ENCODE results near the gene NEURL1. TPM values are rescaled to one million over a fixed set of nuclear protein-coding genes. Genes with fewer than 3 reads are reported as not detected.

Gene NEURL1
- total RNA-seq, 2 experiments from 2014 or later, result 0.47 TPM; not detected in 1

DNA sequence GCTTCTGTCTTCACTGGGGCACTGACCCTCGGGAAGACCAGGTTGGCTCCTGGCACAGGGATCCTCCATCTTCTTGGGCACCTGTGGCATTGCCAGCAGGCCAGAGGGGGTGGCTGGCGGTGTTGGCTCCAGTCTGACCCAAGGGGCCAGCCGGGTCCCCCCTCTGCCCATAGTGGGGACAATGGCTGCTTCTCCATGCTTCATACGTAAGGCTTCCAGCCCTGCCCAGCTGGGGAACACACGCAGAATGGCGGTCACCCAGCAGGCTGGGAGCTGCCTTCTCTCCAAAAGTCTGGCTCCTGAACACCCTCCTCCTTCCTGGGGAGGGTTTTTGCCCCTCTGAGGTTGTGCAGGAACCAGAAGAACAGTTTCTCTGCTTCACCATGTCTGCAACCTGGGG lies 106.8 kb downstream of the NEURL1 start:
- Histone ChIP-seq H4K20me1 (ENCODE audit: insufficient read depth, low read length) (no peaks in the 10 kb centered on the region), H3K9me2 (ENCODE audit: insufficient read depth, low read length) (no peaks in the 10 kb centered on the region), H3K36me3 (ENCODE audit: insufficient read depth, low read length) (no peaks in the 10 kb centered on the region), H2AFZ (ENCODE audit: low read length) (no peak overlapping the region), H3K9me3 (ENCODE audit: low read length) (no peaks in the 10 kb centered on the region), H3K4me1 (ENCODE audit: insufficient read depth, low read length, poor library complexity, severe bottlenecking) (no peaks in the 10 kb centered on the region), H3K79me2 (ENCODE audit: insufficient read depth, low read depth, low read length) (no peaks in the 10 kb centered on the region), H3K4me2 (ENCODE audit: low read length) (no peak overlapping the region), H3K27ac (ENCODE audit: low read depth, low read length, poor library complexity, severe bottlenecking) (no peak overlapping the region), H3K4me3 (ENCODE audit: low read depth, low read length, poor library complexity, severe bottlenecking) (no peak overlapping the region)
- intact Hi-C loops (cut with micrococcal nuclease; ENCODE audit: unreplicated experiment), result no loop called here
- TF ChIP-seq EZH2phosphoT487 (IDR thresholded peaks at IDR 0.05; ENCODE audit: borderline replicate concordance, low read depth, low read length), result no peak
- TF ChIP-seq, protein P1, sequence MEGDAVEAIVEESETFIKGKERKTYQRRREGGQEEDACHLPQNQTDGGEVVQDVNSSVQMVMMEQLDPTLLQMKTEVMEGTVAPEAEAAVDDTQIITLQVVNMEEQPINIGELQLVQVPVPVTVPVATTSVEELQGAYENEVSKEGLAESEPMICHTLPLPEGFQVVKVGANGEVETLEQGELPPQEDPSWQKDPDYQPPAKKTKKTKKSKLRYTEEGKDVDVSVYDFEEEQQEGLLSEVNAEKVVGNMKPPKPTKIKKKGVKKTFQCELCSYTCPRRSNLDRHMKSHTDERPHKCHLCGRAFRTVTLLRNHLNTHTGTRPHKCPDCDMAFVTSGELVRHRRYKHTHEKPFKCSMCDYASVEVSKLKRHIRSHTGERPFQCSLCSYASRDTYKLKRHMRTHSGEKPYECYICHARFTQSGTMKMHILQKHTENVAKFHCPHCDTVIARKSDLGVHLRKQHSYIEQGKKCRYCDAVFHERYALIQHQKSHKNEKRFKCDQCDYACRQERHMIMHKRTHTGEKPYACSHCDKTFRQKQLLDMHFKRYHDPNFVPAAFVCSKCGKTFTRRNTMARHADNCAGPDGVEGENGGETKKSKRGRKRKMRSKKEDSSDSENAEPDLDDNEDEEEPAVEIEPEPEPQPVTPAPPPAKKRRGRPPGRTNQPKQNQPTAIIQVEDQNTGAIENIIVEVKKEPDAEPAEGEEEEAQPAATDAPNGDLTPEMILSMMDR (conservative IDR thresholded peaks at IDR 0.05; ENCODE audit: low read length), result no peak
- DNase-seq (ENCODE audit: low spot score), result no peak
- CTCF ChIA-PET (ENCODE audit: unreplicated experiment), result no interaction called here
- POLR2A ChIA-PET, result no interaction called here
- BruUV-seq (replicated peaks), result no TSS peak

DNA sequence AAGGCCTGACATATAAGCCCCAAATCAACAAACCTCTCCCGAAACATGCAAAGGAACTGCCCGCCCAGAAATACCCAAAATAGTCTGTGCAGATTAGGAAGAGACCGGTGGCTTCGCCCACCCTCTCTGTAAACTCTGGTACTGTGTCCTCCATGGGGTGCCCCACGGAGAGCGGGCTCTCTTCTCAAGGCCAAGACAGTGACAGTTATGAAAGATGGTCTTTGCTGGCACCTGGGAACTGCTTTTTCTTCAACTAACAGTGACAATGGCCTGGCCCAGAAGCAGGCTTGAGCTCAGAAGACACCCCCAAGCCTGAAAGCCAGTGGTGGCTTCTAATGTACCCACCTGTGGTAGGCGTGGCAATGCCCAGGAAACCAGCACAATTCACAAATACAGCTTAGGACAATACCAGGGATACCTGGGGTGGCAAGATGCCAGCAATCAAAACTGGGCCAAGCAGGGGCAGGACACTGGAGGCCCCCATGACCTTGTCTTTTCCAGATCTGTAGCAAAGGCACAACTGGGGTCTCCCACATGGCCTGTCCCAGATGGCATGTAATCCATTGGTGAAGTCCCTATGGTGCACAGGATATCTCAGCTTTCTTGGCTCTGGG lies 107.6 kb downstream of the NEURL1 start:
- CTCF ChIA-PET (ENCODE audit: unreplicated experiment), result no interaction called here
- POLR2A ChIA-PET, result no interaction called here

More for the DNA sequence above, 107.6 kb downstream of the NEURL1 start:
- Histone ChIP-seq H3K27ac (ENCODE audit: low read depth, low read length, poor library complexity, severe bottlenecking) (no peak overlapping the region), H3K36me3 (ENCODE audit: insufficient read depth, low read length) (no peaks in the 10 kb centered on the region), H3K4me1 (ENCODE audit: insufficient read depth, low read length, poor library complexity, severe bottlenecking) (no peaks in the 10 kb centered on the region), H3K9me3 (ENCODE audit: low read length) (no peaks in the 10 kb centered on the region), H2AFZ (ENCODE audit: low read length) (no peak overlapping the region), H3K4me3 (ENCODE audit: low read depth, low read length, poor library complexity, severe bottlenecking) (no peak overlapping the region), H3K79me2 (ENCODE audit: insufficient read depth, low read depth, low read length) (no peaks in the 10 kb centered on the region), H3K4me2 (ENCODE audit: low read length) (no peak overlapping the region), H3K9me2 (ENCODE audit: insufficient read depth, low read length) (no peaks in the 10 kb centered on the region), H4K20me1 (ENCODE audit: insufficient read depth, low read length) (no peaks in the 10 kb centered on the region)
- intact Hi-C loops (cut with micrococcal nuclease; ENCODE audit: unreplicated experiment), result no loop called here
- no peak for TF ChIP-seq EZH2phosphoT487 (IDR thresholded peaks at IDR 0.05; ENCODE audit: borderline replicate concordance, low read depth, low read length)
- TF ChIP-seq, protein P1 (conservative IDR thresholded peaks at IDR 0.05; ENCODE audit: low read length), result no peak
- no peak for DNase-seq (ENCODE audit: low spot score)
- BruUV-seq (replicated peaks), result no TSS peak
